HUES6 (cell line): ENCODE data around the gene ZFX.
"Not testable (repeated sequence)": the region's sequence is repeated elsewhere in the genome, so short reads cannot be mapped to it uniquely, and the experiment has no call there.

ENCODE experiments used
- H3K27ac ChIP-seq: 2 replicates; pipeline ENCODE4 v1.7.0; 2013; ENCODE audit warnings: low read depth, mild to moderate bottlenecking, low read length, inconsistent platforms
- H3K27me3 ChIP-seq: 2 replicates; pipeline ENCODE4 v1.6.1; 2013; ENCODE audit warnings: low read length; ENCODE audit not compliant: control insufficient read depth, insufficient read depth
- H3K36me3 ChIP-seq: 2 replicates; pipeline ENCODE4 v1.6.1; 2013; ENCODE audit warnings: low read length; ENCODE audit not compliant: control insufficient read depth, insufficient read depth
- H3K4me1 ChIP-seq: 2 replicates; pipeline ENCODE4 v1.6.1; 2013; ENCODE audit warnings: low read length; ENCODE audit not compliant: control insufficient read depth, insufficient read depth
- H3K4me3 ChIP-seq: 2 replicates; pipeline ENCODE4 v1.5.1; 2013; ENCODE audit warnings: low read depth, low read length
- H3K9ac ChIP-seq: one replicate; pipeline ENCODE4 v1.6.1; 2013; ENCODE audit warnings: mild to moderate bottlenecking, low read length
- H3K9me3 ChIP-seq: 2 replicates; pipeline ENCODE4 v1.6.1; 2013; ENCODE audit warnings: low read depth, low read length; ENCODE audit not compliant: control insufficient read depth, insufficient read depth

The ZFX gene

GRCh38 chrX:24143982-24144381 lies 5.5 kb upstream of the ZFX start:
- H3K9me3 ChIP-seq, H3K27me3 ChIP-seq, H3K9ac ChIP-seq, H3K27ac ChIP-seq, H3K4me3 ChIP-seq, H3K36me3 ChIP-seq: not testable (repeated sequence)
- peaks cover 33% of the 10 kb centered on the region for H3K4me1 ChIP-seq

- H3K27ac ChIP-seq: no peak overlapping the region
Observed at GRCh38 chrX:24144528-24144927, 5.0 kb upstream of the ZFX start.

GRCh38 chrX:24145303-24146186 lies 4.0 kb upstream of the ZFX start:
- no peak overlapping the region for H3K9ac ChIP-seq
- H3K27me3 ChIP-seq: no peaks in the 10 kb centered on the region
- H3K27ac ChIP-seq: no peak overlapping the region
- H3K4me3 ChIP-seq: no peak overlapping the region
- H3K9me3 ChIP-seq: no peaks in the 10 kb centered on the region
- H3K4me1 ChIP-seq: peaks cover 33% of the 10 kb centered on the region
- H3K36me3 ChIP-seq: no peaks in the 10 kb centered on the region

More at GRCh38 chrX:24144528-24144927, 5.0 kb upstream of the ZFX start:
- H3K4me3 ChIP-seq: no peak overlapping the region
- no peaks in the 10 kb centered on the region for H3K36me3 ChIP-seq
- no peaks in the 10 kb centered on the region for H3K27me3 ChIP-seq
- H3K4me1 ChIP-seq: peaks cover 33% of the 10 kb centered on the region
- no peaks in the 10 kb centered on the region for H3K9me3 ChIP-seq
- no peak overlapping the region for H3K9ac ChIP-seq

DNA sequence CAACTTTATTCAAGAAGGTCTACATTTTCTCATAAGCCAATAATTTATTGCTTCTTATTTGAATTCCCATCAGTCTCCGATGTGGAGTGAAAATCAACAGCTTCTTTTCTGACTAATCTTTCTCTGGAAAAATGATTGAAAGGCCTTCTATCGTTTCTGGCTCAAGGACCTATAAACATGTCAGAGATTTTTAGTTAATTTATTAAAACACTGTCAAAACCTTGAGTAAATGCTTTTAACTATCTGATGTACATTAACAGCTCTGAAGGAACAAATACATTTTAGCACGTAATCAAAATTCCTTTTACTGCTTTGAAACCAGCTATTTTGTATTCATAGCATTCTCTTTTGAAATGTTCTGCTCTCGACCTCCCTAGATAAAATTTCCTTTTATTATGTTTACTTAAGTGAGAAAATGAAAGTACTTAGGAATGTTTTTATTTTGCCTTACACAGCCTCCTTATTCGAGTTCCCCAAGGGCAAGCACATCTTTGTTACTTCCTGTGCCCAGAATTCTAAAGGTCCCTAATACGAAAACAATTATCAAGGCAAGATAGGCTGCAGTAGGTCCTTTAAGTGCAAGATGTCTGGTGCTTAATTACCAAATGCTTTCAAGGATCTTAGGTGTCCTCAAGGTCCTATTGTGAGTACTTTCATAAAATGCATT lies 3.1 kb upstream of the ZFX start:
- no peaks in the 10 kb centered on the region for H3K9me3 ChIP-seq
- no peaks in the 10 kb centered on the region for H3K27me3 ChIP-seq
- H3K27ac ChIP-seq: peak overlapping the region; percentile 3; the same call in 1 of the 2 replicates
- no peaks in the 10 kb centered on the region for H3K36me3 ChIP-seq
- no peak overlapping the region for H3K9ac ChIP-seq
- no peak overlapping the region for H3K4me3 ChIP-seq
- peaks cover 35% of the 10 kb centered on the region for H3K4me1 ChIP-seq

GRCh38 chrX:24147165-24147564 lies 2.4 kb upstream of the ZFX start:
- peak overlapping the region; percentile 3; the same call in 1 of the 2 replicates for H3K27ac ChIP-seq
- peaks cover 36% of the 10 kb centered on the region for H3K4me1 ChIP-seq
- no peak overlapping the region for H3K9ac ChIP-seq
- H3K9me3 ChIP-seq: no peaks in the 10 kb centered on the region
- no peaks in the 10 kb centered on the region for H3K27me3 ChIP-seq
- H3K4me3 ChIP-seq: no peak overlapping the region
- H3K36me3 ChIP-seq: no peaks in the 10 kb centered on the region; the same call in 1 of the 2 replicates

- Histone ChIP-seq H3K27me3 (no peaks in the 10 kb centered on the region), H3K9ac (peak overlapping the region; percentile 99), H3K36me3 (no peaks in the 10 kb centered on the region; the same call in 1 of the 2 replicates), H3K4me1 (peaks cover 45% of the 10 kb centered on the region), H3K27ac (peak overlapping the region; percentile 89), H3K9me3 (no peaks in the 10 kb centered on the region), H3K4me3 (peak overlapping the region; percentile 81; the same call in 1 of the 2 replicates)
Observed at GRCh38 chrX:24148121-24148520, 1.4 kb upstream of the ZFX start.

- Histone ChIP-seq H3K9me3 (no peaks in the 10 kb centered on the region), H3K36me3 (peaks cover 6% of the 10 kb centered on the region), H3K4me1 (peaks cover 47% of the 10 kb centered on the region), H3K9ac (peak overlapping the region; percentile 99), H3K27ac (peak overlapping the region; percentile 89), H3K27me3 (no peaks in the 10 kb centered on the region), H3K4me3 (peak overlapping the region; percentile 81)
Observed at GRCh38 chrX:24148535-24149350, 786 bp upstream of the ZFX start.

- Histone ChIP-seq H3K9me3 (no peaks in the 10 kb centered on the region), H3K27ac (peak overlapping the region; percentile 86), H3K4me3 (peak overlapping the region; percentile 81), H3K27me3 (no peaks in the 10 kb centered on the region), H3K9ac (peak overlapping the region; percentile 99), H3K36me3 (peaks cover 7% of the 10 kb centered on the region), H3K4me1 (peaks cover 49% of the 10 kb centered on the region)
Observed at GRCh38 chrX:24150051-24150790, 692 bp downstream of the ZFX start.

GRCh38 chrX:24150898-24151297 lies 1.4 kb downstream of the ZFX start:
- Histone ChIP-seq H3K9me3 (no peaks in the 10 kb centered on the region), H3K27me3 (no peaks in the 10 kb centered on the region), H3K4me3 (peak overlapping the region; percentile 81), H3K36me3 (peaks cover 11% of the 10 kb centered on the region), H3K9ac (peak overlapping the region; percentile 99), H3K27ac (peak overlapping the region; percentile 86), H3K4me1 (peaks cover 46% of the 10 kb centered on the region)

DNA sequence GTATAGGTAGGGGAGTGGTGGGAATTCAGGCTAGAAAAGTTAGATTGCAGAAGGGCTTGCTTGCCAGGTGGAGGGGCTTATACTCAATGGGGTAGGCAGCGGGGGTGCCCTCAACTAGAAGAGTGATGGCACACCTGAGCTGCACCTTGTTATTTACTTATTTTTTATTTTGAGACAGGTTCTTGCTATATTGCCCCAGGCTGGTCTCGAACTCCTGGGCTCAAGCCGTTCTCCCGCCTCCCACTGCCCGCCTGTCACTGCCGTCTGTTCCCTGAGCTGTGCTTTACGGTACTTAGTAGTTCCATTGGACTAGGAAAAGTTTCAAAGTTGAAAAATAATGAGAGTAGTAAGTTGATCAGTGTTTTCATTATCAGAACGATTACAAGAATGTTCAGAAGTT lies 2.0 kb downstream of the ZFX start:
- Histone ChIP-seq H3K27ac (no peak overlapping the region), H3K36me3 (peaks cover 11% of the 10 kb centered on the region), H3K4me1 (peaks cover 40% of the 10 kb centered on the region), H3K27me3 (no peaks in the 10 kb centered on the region), H3K9me3 (no peaks in the 10 kb centered on the region), H3K9ac (peak overlapping the region; percentile 99), H3K4me3 (peak overlapping the region; percentile 81)
